K562 (cell line): ENCODE data around the gene EZH1. TPM values are rescaled to one million over a fixed set of nuclear protein-coding genes. Genes with fewer than 3 reads are reported as not detected.

Experiments used
- ATAC-seq: fragments of 200-7000 bp; cut with Tn5 transposase; 3 replicates; pipeline ENCODE4 v1.9.1; 2020; ENCODE audit warnings: moderate library complexity
- BruUV-seq: library from RNA; stranded (reverse); fragments of 400-500 nt; replicated peaks from 2 replicates; lab custom pipeline; 2021; lab: Mats Ljungman, UMichigan
- CTCF ChIA-PET: fragments of 300-600 bp; formaldehyde crosslinking; extraction: SDS; loops from one replicate; lab custom pipeline; 2021; ENCODE audit warnings: low intra/inter-chr PET ratio; lab: Yijun Ruan, JAX
- POLR2A ChIA-PET: fragments of 300-600, 350-650 bp; sonication (Branson Sonifier 250); formaldehyde crosslinking; extraction: SDS; loops from one replicate; lab custom pipeline; 2021; ENCODE audit warnings: antibody characterized with exemption, inconsistent platforms; lab: Yijun Ruan, JAX
- DNase-seq, 4 experiments: peaks; one replicate each; pipeline versions ENCODE4 v3.0.0 to v3.0.0-alpha.2; 2011 to 2018; ENCODE audit warnings: low spot score in 3 of 4, mixed read lengths in 3 of 4; ENCODE audit errors: extremely low read depth in 1 of 4
- FAIRE-seq: peaks from 2 replicates; lab custom pipeline; 2011; peaks lifted over from hg19 to GRCh38; lab: Jason Lieb, UNC
- H2AFZ ChIP-seq: 2 replicates; pipeline ENCODE4 v1.6.0; 2011; ENCODE audit warnings: low read depth, low read length, control low read depth, inconsistent platforms
- H3K27ac ChIP-seq: fragments of 200-600 bp; 3 replicates; pipeline ENCODE4 v1.8.0; 2011; ENCODE audit warnings: low read depth, mild to moderate bottlenecking, control low read depth, inconsistent platforms, low read length, moderate library complexity, mixed read lengths; ENCODE audit errors: extremely low read depth
- H3K27me3 ChIP-seq, 2 experiments: fragments of 300-600 bp in 1 of 2; 2 replicates in 1 of 2; 3 replicates in 1 of 2; pipeline versions ENCODE4 v1.6.0 to v1.8.0; 2011; ENCODE audit warnings: inconsistent platforms in 2 of 2, low read length in 2 of 2, mild to moderate bottlenecking in 1 of 2, mixed read lengths in 1 of 2, moderate library complexity in 1 of 2; ENCODE audit not compliant: control insufficient read depth in 2 of 2, insufficient read depth in 2 of 2
- H3K36me3 ChIP-seq: fragments of 300-600 bp; 3 replicates; pipeline ENCODE4 v1.8.0; 2011; ENCODE audit warnings: mild to moderate bottlenecking, low read length, inconsistent platforms; ENCODE audit not compliant: control insufficient read depth, insufficient read depth
- H3K4me1 ChIP-seq, 2 experiments: fragments of 200-600 bp in 1 of 2; replicated peaks in 1 of 2; 2 replicates in 1 of 2; 3 replicates in 1 of 2; pipeline versions ENCODE4 v1.5.1 to v1.8.0; 2011; ENCODE audit warnings: inconsistent platforms in 2 of 2, low read length in 2 of 2, mild to moderate bottlenecking in 1 of 2, mixed read lengths in 1 of 2, moderate library complexity in 1 of 2; ENCODE audit not compliant: control insufficient read depth in 2 of 2, insufficient read depth in 2 of 2
- H3K4me2 ChIP-seq: 2 replicates; pipeline ENCODE4 v1.6.1; 2011; ENCODE audit warnings: low read length, control low read depth, inconsistent platforms, mixed read lengths; ENCODE audit not compliant: insufficient read depth
- H3K4me3 ChIP-seq: fragments of 200-600 bp; sonication (generic), shearing (Covaris generic); 2 replicates; pipeline ENCODE4 v1.5.1; 2016; ENCODE audit warnings: control low read depth, inconsistent platforms
- H3K79me2 ChIP-seq: fragments of 200-600 bp; 3 replicates; pipeline ENCODE4 v1.8.0; 2011; ENCODE audit warnings: low read length, inconsistent platforms; ENCODE audit not compliant: control insufficient read depth, insufficient read depth
- H3K9ac ChIP-seq, 2 experiments: 2 replicates each; pipeline versions ENCODE4 v1.6.0 to v1.6.1; 2011; ENCODE audit warnings: low read depth in 2 of 2, low read length in 2 of 2, control low read depth in 1 of 2, inconsistent platforms in 1 of 2, mild to moderate bottlenecking in 1 of 2, mixed read lengths in 1 of 2; ENCODE audit not compliant: insufficient read depth in 1 of 2
- H3K9me1 ChIP-seq: one replicate; pipeline ENCODE4 v1.6.0; 2011; ENCODE audit warnings: inconsistent platforms, mild to moderate bottlenecking, low read length, moderate library complexity; ENCODE audit not compliant: control insufficient read depth, insufficient read depth
- H3K9me3 ChIP-seq: replicated peaks from 2 replicates; pipeline ENCODE4 v1.5.1; 2011; ENCODE audit warnings: low read depth, low read length, inconsistent platforms; ENCODE audit not compliant: control insufficient read depth, insufficient read depth
- H4K20me1 ChIP-seq: replicated peaks from 2 replicates; pipeline ENCODE4 v1.6.1; 2011; ENCODE audit warnings: low read length, inconsistent platforms, mixed read lengths; ENCODE audit not compliant: control insufficient read depth, insufficient read depth
- ARID3A ChIP-seq: IDR thresholded peaks from 2 replicates; pipeline ENCODE4 v1.6.1; 2012; ENCODE audit warnings: low read depth, low read length, improper control_type of control experiment, borderline replicate concordance
- CTCFL ChIP-seq: IDR thresholded peaks from 2 replicates; pipeline ENCODE4 v1.6.1; 2011; ENCODE audit warnings: borderline replicate concordance, low read depth, mild to moderate bottlenecking, moderate library complexity, low read length; ENCODE audit not compliant: insufficient read depth, poor library complexity, severe bottlenecking
- ERF ChIP-seq: fragments of 450-650 bp; formaldehyde crosslinking; IDR thresholded peaks from 2 replicates; pipeline ENCODE4 v1.4.0; 2020; ENCODE audit warnings: mild to moderate bottlenecking, mixed read lengths
- GABPB2 ChIP-seq: fragments of 250-450 bp; sonication (Bioruptor Pico); conservative IDR thresholded peaks from 2 replicates; pipeline ENCODE4 v1.5.1; 2021; ENCODE audit warnings: mild to moderate bottlenecking
- GMEB1 ChIP-seq: fragments of 250-450 bp; sonication (Bioruptor Pico); IDR thresholded peaks from 2 replicates; pipeline ENCODE4 v1.4.0; 2020; ENCODE audit warnings: mild to moderate bottlenecking
- IFI16 ChIP-seq: fragments of 250-450 bp; sonication (Bioruptor Pico); IDR thresholded peaks from 2 replicates; pipeline ENCODE4 v2.1.2; 2022; ENCODE audit warnings: mild to moderate bottlenecking, inconsistent platforms
- ILF3 ChIP-seq: fragments of 450-650 bp; IDR thresholded peaks from 2 replicates; pipeline ENCODE4 v1.6.1; 2018; ENCODE audit warnings: antibody characterized with exemption, mild to moderate bottlenecking, moderate library complexity, borderline replicate concordance
- MAFF ChIP-seq: IDR thresholded peaks from 2 replicates; pipeline ENCODE4 v1.6.1; 2012; ENCODE audit warnings: low read length, improper control_type of control experiment
- MCM3 ChIP-seq: fragments of 450-650 bp; IDR thresholded peaks from 2 replicates; pipeline ENCODE4 v1.6.1; 2016
- NELFE ChIP-seq: IDR thresholded peaks from 2 replicates; pipeline ENCODE4 v1.6.1; 2011; ENCODE audit warnings: mild to moderate bottlenecking; ENCODE audit not compliant: insufficient read depth, insufficient read length
- PURB ChIP-seq: sonication (generic); formaldehyde crosslinking; IDR thresholded peaks from 2 replicates; pipeline ENCODE4 v1.9.0; 2021; ENCODE audit warnings: low read depth, mild to moderate bottlenecking, missing genetic modification reagents
- SAP30 ChIP-seq: fragments of 200-600 bp; sonication (generic); IDR thresholded peaks from 2 replicates; pipeline ENCODE4 v1.6.1; 2012; ENCODE audit warnings: borderline replicate concordance, low read depth, mild to moderate bottlenecking, moderate library complexity, low read length, control low read depth, inconsistent platforms; ENCODE audit not compliant: insufficient read depth, poor library complexity, severe bottlenecking
- SMARCA5 ChIP-seq: fragments of 450-650 bp; IDR thresholded peaks from 2 replicates; pipeline ENCODE4 v1.6.1; 2016
- TAF9B ChIP-seq: fragments of 450-650 bp; IDR thresholded peaks from 2 replicates; pipeline ENCODE4 v1.6.1; 2018; ENCODE audit warnings: mild to moderate bottlenecking; ENCODE audit not compliant: partially characterized antibody
- ZBTB26 ChIP-seq: fragments of 450-650 bp; formaldehyde crosslinking; IDR thresholded peaks from 2 replicates; pipeline ENCODE4 v1.4.0; 2022; ENCODE audit warnings: missing genetic modification characterization
- ZNF707 ChIP-seq: fragments of 250-450 bp; sonication (Bioruptor Pico); conservative IDR thresholded peaks from 2 replicates; pipeline ENCODE4 v1.8.0; 2022; ENCODE audit warnings: inconsistent platforms, mild to moderate bottlenecking, moderate library complexity
- WGBS: fragments of 100-300 bp; shearing (Covaris generic); methylation state at CpG from one replicate; pipeline ENCODE4 v1.1.6; 2016; ENCODE audit warnings: low coverage, mixed read lengths; ENCODE audit not compliant: insufficient coverage; ENCODE audit errors: missing lambda C conversion rate; 5-methylcytosine and 5-hydroxymethylcytosine counted together
- in situ Hi-C: fragments of 300-500 bp; cut with MboI; formaldehyde crosslinking; loops from 4 replicates; pipeline ENCODE4 v1.15.0; 2018; ENCODE audit warnings: inconsistent platforms, mixed read lengths
- intact Hi-C: fragments of 100-400 bp; cut with micrococcal nuclease; formaldehyde crosslinking; loops from 2 replicates; pipeline ENCODE4 v1.14.2; 2022
- polyA plus RNA-seq, 8 experiments: library from polyadenylated mRNA; depleted of rRNA in 4 of 8; stranded (reverse) in 5 of 8; unstranded in 3 of 8; fragments of >200 nt; fragmentation: Nextera tagmentation in 2 of 8; fragmentation: Illumina TruSeq in 1 of 8; extraction: Ambion mirVana in 2 of 8; extraction: Trizol in 1 of 8; gene quantifications; 2 replicates each; pipeline versions ENCODE4 v1.2.1 to v1.2.3, GENCODE V29; 2011 to 2014; ENCODE audit warnings: inconsistent platforms in 1 of 8, missing spikeins in 1 of 8
- total RNA-seq, 7 experiments: library from RNA; depleted of rRNA in 6 of 7; stranded (reverse); fragments of >200 nt in 6 of 7; fragmentation: Illumina TruSeq in 2 of 7; extraction: Trizol in 2 of 7; gene quantifications; 2 replicates each; pipeline versions ENCODE4 v1.2.1 to v1.2.3, GENCODE V29; 2011 to 2021; ENCODE audit warnings: low replicate concordance in 1 of 7

EZH1 gene
- total and polyA plus RNA-seq, 9 of the 15 experiments (the other 6 are each of a cell fraction or from before 2014, with no cell fraction given) = 8.6 to 40.8 (median 22.9) TPM

GRCh38 chr17:42775534-42776098, 30.8 kb upstream of the EZH1 start:
- DNase-seq = peak; percentile 47 to 91 (median 63)
- H3K4me3 ChIP-seq = no peak overlapping the region
- 6% methylated on average over 3 of the region's 3 CpGs for WGBS
- peak; percentile 36 for ATAC-seq
- in situ Hi-C loops = no loop called here
- no TSS peak for BruUV-seq
- ChIA-PET CTCF (interaction anchor here (0.8 kb wide), 1 partner anchor 197 kb away, joined by 5 read pairs; no protein-coding TSS in a partner anchor), POLR2A (no interaction called here)
- H3K27me3 ChIP-seq = no peaks in the 10 kb centered on the region
- peaks cover 25% of the 10 kb centered on the region for H3K79me2 ChIP-seq
- H3K9me1 ChIP-seq = no peaks in the 10 kb centered on the region
- H3K9me3 ChIP-seq = no peaks in the 10 kb centered on the region
- peaks cover 48 to 56% of the 10 kb centered on the region in 2 experiments for H3K4me1 ChIP-seq
- H3K27ac ChIP-seq = peak overlapping the region; percentile 85
- peaks cover 50% of the 10 kb centered on the region for H3K36me3 ChIP-seq
- H3K4me2 ChIP-seq = peak overlapping the region; percentile 56
- no peak overlapping the region for H2AFZ ChIP-seq
- FAIRE-seq = peak; percentile 86
- peak overlapping the region; percentile 2 to 88; a peak in 3 of 4 replicates for H3K9ac ChIP-seq
- intact Hi-C loops = loop anchor here (2.0 kb wide), 1 partner anchor 49 kb away; the partner anchor contains the start of gene BECN1
- no peaks in the 10 kb centered on the region for H4K20me1 ChIP-seq
- no peak for TF ChIP-seq GMEB1 (CRISPR knock-in tag)
- no peak for TF ChIP-seq MCM3
- no peak for TF ChIP-seq SAP30
- TF ChIP-seq ERF (CRISPR knock-in tag) = no peak
- no peak for TF ChIP-seq MAFF
- no peak for TF ChIP-seq CTCFL
- no peak for TF ChIP-seq SMARCA5
- no peak for TF ChIP-seq IFI16 (CRISPR knock-in tag)
- no peak for TF ChIP-seq ZNF707
- TF ChIP-seq ARID3A = no peak
- TF ChIP-seq GABPB2 = no peak
- TF ChIP-seq ZBTB26 (CRISPR knock-in tag) = no peak
- TF ChIP-seq PURB (CRISPR knock-in tag) = no peak
- no peak for TF ChIP-seq ILF3
- no peak for TF ChIP-seq TAF9B
- TF ChIP-seq NELFE = no peak
